Stimulated activated CD4-positive, alpha-beta T cell treated with anti-CD3 and anti-CD28 coated beads, Interleukin-1b, Interleukin-23, amount 100 ng/mL, for 24 hours (primary cell): Measurements from ENCODE around the gene EDEM3.
A peak's percentile ranks its signal among the peaks of the same experiment; 100 is the strongest.

Experiments used
- DNase-seq, 4 experiments: peaks; one replicate each; pipeline ENCODE4 v3.0.0-alpha.2; 2020; ENCODE audit warnings: low read depth in 4 of 4, low spot score in 1 of 4

EDEM3 gene

DNA sequence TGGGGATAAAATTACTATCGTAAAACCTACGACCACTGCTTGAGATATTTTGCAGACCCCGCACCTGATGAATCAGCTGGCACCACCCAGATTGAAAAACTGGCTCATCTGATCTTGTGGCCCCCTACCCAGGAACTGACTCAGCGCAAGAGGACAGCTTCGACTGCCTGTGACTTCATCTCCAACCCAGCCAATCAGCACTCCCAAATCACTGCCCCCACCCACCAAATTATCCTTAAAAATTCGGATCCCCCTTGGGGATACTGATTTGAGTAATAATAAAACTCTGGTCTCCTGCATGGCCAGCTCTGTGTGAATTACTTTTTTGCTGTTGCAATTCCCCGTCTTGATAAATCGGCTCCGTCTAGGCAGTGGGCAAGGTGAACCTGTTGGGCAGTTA is 81.4 kb downstream of the EDEM3 start:
- DNase-seq = no peak

DNA sequence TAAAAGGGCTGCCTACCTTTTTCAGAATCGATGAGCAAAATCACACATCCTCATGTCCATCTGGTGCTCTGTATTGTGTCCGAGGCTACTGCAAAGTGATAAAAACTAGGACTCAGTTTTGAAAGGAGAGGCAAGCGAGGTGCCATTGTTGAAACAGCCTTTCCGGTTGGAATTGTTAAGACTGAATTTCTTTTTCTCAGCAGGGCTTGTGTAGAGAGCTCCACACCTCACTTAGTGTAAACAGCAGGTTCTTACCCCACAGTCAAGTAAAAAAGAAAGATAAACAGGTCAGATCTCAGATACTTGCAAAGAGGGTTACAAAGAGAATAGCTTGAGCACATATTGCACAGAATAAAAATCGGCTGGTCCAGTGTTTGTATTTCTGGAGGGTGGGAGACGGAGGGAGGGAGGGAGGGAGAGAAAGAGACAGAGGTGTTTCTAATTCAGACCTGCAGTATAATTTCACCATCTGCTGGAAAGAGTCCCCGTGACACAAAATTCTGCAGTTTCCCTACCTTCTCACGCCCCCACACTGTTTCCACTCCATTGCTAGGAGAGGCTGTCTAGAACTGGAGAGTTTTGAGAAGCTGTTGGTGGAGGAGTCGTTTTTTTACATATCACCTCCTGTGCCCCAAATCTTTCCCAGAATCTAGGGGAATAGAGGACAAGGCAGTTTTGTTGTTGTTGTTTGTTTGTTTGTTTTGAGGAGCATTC is 82.5 kb downstream of the EDEM3 start:
- no peak for DNase-seq

DNA sequence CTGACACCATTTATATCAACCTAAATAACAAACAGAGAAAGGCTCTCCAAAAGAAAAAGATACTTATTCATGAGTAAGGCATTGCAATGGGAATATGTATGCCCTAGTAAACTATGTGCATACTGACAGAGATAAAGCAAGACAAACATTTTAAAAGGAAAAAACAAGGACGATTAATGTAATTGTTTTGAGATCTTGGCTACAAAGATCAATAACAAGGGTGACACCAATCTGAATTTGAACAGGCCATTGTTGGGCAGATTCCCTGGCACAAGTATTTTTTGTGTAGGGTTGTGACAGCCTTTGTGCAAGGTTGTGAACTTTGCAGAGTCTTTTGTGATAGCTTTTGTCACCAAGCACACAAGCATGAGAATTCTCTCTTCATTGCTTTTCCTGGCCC is 85.3 kb downstream of the EDEM3 start:
- DNase-seq = no peak

DNA sequence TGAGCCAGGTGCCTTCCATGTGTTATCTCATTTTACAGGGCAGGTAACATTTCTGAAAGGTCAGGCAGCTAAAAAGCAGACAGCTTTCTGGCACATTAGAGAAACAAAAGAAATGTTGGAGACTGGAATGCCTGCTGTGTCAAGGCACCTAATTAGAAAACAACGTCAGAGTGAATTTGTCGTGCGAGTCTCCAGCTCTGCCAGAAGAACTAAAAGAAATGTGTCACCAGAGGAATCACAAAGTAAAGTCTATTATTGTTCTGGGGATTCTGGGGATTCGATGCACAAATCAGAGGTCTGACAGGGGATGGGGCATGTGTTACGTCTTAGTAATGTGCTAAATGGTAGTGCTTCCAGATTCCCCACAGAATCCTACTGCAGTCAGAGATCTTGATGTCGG is 89.3 kb downstream of the EDEM3 start:
- DNase-seq = no peak

DNA sequence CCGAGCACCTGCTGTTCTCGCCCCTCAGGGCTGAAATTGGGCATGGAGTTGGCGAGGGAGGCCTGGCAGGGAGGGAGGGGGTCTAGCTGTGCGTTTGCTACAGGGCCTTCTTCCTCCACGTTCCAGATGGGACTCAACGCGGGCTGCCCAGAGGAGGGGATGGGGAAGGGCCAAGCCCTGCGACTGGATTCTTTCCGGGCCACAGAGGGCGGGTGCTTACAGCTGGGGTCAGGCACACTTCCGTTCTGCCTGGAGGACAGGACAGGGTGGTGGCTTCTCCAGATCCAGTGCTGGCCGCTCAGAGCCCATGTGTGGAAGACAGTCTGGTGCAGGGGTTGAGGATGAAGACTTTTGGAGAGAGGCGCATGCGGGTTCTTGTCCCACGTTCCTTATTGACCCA is 90.0 kb downstream of the EDEM3 start:
- no peak for DNase-seq

DNA sequence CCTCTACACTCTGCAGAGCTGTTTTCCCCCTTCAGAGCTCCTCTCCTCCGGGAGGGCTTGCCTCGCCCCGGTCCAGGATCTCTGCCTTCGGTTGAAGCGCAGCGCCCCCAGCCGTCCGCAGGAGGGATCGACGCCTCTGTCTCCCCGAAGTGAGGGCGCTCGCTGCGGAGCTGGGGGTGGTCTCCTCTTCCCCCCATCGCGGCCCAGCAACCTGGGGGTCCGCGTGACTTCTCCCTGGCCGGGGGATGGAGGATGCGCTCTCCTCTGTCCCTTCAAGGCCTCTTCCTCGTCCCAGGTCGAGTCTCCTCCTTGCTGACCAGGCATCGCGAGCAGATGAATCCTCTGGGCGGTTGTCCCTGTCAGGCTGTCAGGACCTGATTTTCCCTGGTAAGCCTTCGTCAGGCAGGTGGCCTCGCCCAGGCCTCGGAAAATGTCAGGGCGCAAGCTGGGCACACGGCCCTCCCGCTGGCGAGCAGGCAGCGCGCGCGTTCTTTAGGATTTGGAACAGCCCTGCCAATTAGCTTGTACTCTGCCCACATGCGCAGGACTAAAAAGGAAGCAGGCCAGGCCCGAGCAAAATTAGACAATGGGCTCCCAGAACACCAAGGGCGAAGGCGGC is 90.5 kb downstream of the EDEM3 start:
- DNase-seq = peak in 2 of 4 experiments; percentile 6 to 19

DNA sequence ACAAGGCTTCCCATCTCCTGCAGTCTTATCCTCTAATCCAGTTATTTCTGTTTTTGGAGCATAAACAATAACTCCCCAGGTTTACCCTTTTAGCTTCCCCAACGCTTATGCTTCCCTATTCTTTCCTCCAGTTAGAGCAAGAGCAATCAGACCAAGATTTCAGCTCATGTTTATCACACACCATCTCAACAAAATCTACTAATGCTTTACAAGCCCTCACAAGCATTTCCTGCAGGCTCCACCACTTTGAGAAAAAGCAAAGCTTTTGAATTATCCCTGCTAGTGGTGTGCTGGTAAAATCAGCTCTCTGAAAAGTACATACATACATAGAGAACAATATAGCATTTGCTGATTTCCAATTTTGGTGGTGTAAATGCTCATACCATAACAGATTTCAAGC is 92.9 kb downstream of the EDEM3 start:
- DNase-seq = no peak

DNA sequence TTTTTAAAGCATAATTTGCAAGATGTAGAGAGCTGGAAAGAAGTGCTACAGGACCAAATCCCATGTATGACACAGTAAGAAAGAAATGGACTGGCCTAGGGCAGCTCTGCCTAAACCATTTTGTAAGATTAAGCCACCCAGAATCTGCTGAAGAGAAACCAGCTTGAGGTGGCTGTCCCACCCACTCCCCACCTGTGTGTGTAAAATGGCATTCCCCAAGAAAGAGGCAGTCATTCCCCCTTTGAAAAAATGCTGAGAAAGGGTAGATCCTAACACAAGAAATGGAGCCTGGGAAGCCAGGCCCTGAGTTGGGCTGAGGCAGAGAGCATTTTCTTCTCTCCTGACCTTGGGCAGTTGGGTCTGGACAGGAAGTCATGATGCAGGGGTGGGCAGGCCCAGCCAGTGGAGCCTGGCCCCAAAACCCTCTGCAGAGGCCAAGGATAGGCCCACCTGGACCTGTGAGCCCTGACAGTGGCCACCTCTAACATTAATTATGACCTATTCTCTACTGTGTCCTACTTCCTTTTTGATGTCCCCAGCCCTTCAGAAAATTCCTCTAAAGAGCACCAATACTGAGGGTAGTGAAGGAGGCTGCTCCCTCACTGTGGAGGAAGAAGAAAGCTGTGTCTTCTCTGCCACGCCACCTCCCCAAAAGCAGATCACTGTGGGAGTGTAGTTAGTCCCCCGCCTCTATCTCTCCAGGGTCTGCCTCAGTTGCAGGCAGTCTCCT is 94.0 kb downstream of the EDEM3 start:
- no peak for DNase-seq

DNA sequence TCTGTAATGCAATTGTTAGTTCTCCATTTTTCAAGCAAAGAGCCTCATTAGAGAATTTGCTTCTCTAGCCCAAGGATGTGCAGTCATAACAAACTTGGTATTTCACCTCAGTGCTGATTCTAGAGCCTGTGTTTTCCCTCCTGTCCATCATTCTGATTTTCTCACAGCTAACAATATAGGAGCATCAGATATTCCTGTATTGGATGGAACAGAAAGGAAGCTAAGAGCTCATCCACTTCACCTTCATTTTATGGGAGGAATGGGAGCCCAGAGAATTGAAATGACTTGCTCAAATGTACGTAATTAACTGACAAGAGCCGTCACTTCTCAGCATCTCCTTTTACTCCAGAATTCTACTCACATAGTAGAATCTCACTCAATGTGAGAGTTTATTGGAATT is 96.6 kb downstream of the EDEM3 start:
- DNase-seq = no peak

DNA sequence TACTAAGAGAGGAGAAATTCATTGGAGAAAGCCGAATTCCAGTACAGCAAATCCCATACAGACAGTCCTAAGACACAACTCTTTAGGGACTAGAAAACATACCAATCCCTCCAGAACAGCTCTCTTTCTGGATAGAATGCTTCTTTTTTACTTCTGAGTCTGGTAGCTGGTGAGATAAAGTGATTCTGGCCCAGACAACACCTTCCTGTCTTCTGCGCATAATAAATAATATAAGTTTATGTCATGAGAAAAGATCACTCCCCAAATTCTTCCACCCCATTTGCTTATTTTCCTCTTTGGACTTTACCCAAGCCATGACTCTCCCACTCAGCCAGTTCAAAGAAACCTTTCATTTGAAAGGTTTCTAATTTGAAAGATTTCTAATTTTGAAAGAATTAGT is 98.4 kb downstream of the EDEM3 start:
- DNase-seq = no peak

DNA sequence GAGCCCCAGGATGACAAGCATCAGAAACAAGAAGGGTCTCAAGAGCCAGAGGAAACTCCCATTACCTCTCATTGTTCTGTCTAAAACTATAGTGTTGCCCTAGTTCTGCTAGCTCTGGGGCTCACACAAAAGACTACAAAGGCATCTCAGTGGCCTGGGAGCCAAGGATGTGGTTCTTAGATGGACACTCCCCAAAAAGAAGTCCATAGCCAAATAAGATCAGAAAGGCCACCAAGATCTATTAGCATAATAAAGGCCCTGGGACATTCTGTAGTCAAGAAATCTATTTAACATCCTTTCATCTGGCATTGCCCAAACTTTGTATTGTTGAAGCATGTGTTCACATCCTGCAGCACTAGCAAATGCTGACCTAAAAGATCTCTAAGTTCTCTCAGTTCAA is 99.5 kb downstream of the EDEM3 start:
- no peak for DNase-seq

DNA sequence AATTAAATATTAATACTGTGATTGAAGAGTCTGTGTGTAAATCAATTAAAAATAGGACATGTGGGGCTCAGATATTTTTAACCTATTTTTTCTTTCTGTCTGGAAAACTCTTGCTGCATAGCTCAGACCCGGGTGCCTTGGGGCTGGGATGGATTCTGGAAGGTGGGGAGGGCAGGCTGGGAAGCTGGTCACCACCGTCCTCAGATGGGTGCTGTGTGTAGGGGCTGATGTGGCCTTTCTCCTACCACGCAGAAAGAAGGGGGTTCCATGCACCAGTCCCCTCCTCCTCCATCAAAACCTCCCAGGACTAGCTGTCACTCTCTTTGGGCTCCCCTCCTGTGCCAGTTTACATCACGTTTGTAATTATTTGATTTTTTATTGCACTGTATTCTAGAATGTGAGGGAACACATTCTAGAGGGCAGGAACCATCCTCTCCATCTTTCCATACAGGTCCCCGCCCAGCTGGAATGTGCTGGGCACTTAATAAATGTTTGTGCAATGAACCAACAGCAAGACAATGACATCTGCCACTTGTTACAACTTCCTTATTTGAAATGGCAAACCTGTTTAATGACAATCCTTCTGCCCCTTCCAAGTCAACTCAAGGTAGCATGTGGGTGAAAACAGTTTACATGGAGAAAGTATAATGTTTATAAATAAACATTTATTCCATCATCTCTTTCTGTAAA is 104.3 kb downstream of the EDEM3 start:
- DNase-seq = no peak

DNA sequence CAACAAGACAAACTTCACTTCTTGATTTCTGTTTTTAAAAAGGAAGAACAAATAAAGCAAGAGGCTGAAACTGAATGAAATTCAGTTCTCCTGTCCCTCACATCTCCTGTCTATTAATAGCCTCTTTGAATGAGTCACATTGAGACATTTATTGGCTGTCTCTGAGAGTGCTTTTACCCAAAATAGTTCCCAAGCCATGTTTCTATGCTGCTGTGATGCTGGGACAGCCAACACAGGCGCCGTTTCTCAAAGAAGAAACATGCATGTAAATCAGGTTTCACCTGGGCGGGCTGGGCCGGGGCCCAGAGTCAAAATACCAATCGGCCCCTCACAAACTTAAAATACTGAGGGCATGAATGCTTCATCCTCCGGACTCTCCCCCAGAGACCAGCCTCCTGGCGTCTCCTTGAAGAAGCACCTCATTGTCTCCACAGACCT is 105.2 kb downstream of the EDEM3 start:
- DNase-seq = no peak

DNA sequence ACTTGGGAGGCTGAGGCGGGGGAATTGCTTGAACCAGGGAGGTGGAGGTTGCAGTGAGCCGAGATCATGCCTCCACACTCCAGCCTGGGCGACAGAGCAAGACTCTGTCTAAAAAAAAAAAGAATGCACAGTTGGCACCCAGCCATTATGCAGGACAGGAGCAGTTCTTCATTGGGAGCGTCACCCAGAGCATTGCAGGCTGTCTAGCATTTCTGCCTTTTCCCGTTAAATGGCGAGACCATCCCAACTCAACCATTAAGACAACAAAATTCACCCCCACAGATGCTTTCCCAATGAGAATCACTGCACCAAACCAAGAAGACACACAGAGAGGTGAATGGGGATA is 105.8 kb downstream of the EDEM3 start:
- DNase-seq = no peak

DNA sequence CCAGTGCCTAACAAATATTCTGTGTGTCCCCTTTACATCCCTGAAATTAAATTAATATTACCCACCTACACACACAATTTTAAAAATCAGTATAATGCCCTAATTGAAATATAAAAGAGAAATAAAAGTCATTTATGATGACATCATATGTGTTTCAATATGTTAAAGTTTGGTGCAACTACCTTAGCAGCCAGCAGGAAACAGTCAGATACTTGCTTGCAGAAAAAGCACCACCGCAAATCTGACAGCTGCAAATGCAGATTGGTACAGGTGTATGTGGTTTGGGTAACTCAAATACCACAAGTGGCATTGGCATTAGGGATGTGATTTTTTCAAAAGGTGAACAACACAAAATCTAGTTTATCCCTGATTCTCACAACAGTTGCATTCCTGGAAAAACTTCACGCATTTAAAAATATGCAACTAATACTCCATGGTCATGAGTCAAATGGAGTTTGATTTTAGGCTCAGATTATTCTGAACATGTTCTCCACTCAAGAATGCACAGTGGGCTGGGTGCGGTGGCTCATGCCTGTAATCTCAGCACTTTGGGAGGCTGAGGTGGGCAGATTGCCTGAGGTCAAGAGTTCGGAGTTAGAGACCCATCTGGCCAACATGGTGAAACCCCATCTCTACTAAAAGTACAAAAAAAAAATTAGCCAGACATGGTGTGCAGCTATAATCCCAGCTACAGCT is 106.3 kb downstream of the EDEM3 start:
- DNase-seq = no peak

DNA sequence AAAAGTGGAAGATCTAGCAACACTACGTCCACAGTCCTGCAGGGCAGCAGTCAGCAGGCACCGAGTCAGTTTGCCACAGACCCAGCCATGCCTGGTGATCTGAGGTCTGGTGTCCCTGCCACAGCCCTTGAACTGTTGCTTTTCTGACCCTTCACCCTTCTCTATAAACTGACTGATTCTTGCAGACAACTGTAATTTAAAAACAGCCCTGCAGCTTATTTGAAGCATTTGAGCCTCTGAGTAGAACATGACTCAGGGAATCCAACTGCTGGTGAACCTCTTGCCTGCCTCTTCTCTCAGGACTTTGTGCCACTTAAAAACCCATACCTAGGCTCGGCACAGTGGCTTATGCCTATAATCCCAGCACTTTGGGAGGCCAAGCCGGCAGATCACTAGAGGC is 107.2 kb downstream of the EDEM3 start:
- DNase-seq = no peak

DNA sequence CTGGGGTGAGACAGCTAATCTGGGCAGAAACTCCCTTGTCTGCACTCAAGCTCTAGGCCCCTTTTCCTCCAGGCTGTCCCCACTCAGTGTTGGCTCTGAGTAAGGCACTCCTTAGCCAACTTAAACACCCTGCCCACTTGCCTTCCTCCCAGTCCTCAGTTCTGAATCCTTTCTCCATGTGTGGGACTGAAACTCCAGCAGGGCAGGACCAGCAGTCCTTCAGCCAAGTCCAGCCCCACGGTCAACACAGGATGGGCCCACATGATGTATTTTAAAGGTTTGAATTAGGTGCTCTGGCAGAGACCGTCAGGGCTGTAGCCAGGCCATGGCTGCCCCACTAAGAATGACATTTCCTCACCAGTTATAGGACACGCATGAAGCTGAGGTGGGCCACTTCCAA is 107.8 kb downstream of the EDEM3 start:
- DNase-seq = no peak

DNA sequence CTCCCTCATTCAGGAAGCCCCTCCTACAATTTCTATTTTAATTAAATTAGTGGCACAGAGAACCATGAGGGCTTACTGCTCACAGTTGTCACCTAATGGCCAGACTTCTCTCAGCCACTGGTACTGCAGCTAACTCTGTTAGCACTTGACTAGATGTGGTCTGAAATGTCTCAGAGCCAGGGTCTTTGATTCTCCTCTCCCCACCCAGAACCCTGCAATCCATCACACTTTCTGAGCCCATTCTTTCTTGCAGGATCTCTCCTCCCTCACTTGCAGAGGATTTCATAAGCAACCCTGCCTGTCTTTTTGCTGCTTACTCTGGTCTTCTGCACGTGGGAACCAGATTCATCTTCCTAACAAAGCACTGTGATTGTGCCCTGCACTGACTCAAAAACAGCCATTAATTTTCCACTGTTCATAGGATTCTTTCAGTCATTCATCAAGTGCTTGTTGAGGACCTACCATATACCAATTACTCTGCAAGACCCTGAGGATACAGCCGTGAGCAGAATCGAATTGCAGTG is 108.4 kb downstream of the EDEM3 start:
- no peak for DNase-seq

DNA sequence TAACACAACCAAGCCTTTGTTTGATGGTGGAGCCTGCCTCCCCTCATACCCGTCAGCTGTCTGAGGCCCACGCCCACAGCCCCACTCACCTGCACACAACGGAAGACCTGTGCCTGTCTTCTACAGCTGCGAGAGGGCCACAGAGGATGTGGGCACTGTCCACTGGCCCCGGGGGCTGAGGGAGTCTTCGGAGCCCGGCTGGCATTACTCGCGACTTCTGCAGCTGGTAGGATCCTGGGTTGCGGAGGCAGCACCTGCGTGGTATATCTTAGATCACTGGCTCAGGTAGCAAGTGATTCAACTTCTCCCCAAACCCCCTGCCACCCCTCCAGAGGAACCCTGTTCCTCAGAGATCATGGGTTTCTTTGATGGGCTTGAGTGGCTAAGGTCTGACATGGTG is 109.9 kb downstream of the EDEM3 start:
- DNase-seq = no peak

DNA sequence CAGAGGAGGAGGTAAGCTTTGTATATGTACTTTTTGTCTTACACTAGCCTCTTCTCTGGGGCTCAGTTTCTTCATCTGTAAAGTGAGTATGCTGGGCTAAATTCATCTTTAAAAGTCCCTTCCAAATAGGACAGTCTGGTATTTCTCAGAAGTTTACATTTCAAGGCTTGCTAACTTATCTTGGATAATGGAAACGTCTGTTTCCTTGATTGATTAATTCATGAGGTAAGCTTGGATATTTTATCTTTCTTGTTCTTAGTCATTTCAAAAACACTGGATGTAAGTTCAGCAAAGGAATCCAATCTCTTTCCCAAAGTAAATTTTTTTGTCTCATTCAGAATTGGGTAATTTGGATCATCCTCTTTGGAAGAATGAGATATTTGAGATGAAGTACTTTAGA is 111.0 kb downstream of the EDEM3 start:
- DNase-seq = no peak

DNA sequence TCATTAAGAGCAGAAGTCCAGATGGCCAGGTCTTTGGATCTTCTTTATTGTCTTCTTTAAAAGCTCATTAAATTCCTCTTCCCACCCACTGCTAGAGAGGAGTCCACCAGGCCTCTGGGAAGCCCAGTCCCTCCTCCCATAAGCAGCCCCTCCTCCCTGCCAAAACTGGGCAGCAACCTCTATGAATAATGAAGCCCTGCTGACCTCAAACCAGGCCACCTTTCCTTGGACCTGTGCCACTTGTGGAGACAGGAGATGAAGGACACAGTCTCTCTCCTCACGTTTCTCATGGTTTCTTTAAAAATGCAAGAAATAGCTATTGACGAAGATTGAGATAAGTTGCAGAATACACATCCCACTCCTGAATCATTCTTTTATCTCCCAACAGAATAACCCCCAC is 112.8 kb downstream of the EDEM3 start:
- DNase-seq = no peak
